ENCODE data around the gene DOC2A. TPM values are rescaled to one million over a fixed set of nuclear protein-coding genes. Genes with fewer than 3 reads are reported as not detected.
A peak's percentile ranks its signal among the peaks of the same experiment; 100 is the strongest.

DOC2A gene
- total and polyA plus RNA-seq, 7 experiments from 2014 or later, result 0.18 to 0.54 (median 0.46) TPM; not detected in 4

GRCh38 chr16:30009085-30009862, 1.6 kb downstream of the DOC2A start:
- ATAC-seq, result no peak
- POLR2A ChIA-PET, result no interaction called here

GRCh38 chr16:30007378-30007895, 3.4 kb downstream of the DOC2A start:
- CTCF ChIA-PET, result no interaction called here
- peaks cover 8 to 10% of the 10 kb centered on the region in 2 donors for H3K4me1 ChIP-seq (ENCODE audit: control insufficient read depth in 2 of 2, insufficient read depth in 2 of 2, low read length in 2 of 2)
- no peaks in the 10 kb centered on the region for H3K9me3 ChIP-seq (ENCODE audit: control insufficient read depth in 2 of 3, low read length in 3 of 3)
- no peak overlapping the region for H3K27ac ChIP-seq (ENCODE audit: low read depth, low read length)
- peaks cover 0 to 15% (median 0%) of the 10 kb centered on the region in 3 experiments for H3K36me3 ChIP-seq (ENCODE audit: control insufficient read depth in 2 of 3, insufficient read depth in 3 of 3, low read length in 3 of 3)
- POLR2A ChIA-PET, result interaction anchor here (0.6 kb wide), 1 partner anchor 35 kb away, joined by 3 read pairs; no protein-coding TSS in a partner anchor
- H3K27me3 ChIP-seq (ENCODE audit: control insufficient read depth in 2 of 2, insufficient read depth in 2 of 2, low read length in 2 of 2), result peaks cover 0 to 8% of the 10 kb centered on the region in 2 donors
- H3K4me1 Mint-ChIP-seq, result peaks cover 4 to 12% (median 7%) of the 10 kb centered on the region in 7 donors
- no peak overlapping the region for H3K4me3 Mint-ChIP-seq
- DNase-seq (no peak), ATAC-seq (no peak)
- no peak overlapping the region for H3K4me3 ChIP-seq (ENCODE audit: low read length)
- H3K36me3 Mint-ChIP-seq, result peaks cover 0 to 3% (median 0%) of the 10 kb centered on the region in 5 donors
- H3K9me3 Mint-ChIP-seq, result no peaks in the 10 kb centered on the region
- intact Hi-C loops (cut with micrococcal nuclease), result no loop called here
- H3K27ac Mint-ChIP-seq, result no peak overlapping the region
- peaks cover 0 to 30% (median 6%) of the 10 kb centered on the region in 5 donors for H3K27me3 Mint-ChIP-seq

More at GRCh38 chr16:30009085-30009862, 1.6 kb downstream of the DOC2A start:
- Histone ChIP-seq H3K9me3 (ENCODE audit: control insufficient read depth in 2 of 3, low read length in 3 of 3) (no peaks in the 10 kb centered on the region), H3K4me1 (ENCODE audit: control insufficient read depth in 2 of 2, insufficient read depth in 2 of 2, low read length in 2 of 2) (peaks cover 8 to 10% of the 10 kb centered on the region in 2 donors), H3K4me3 (ENCODE audit: low read length) (no peak overlapping the region), H3K27me3 (ENCODE audit: control insufficient read depth in 2 of 2, insufficient read depth in 2 of 2, low read length in 2 of 2) (peaks cover 0 to 8% of the 10 kb centered on the region in 2 donors), H3K36me3 (ENCODE audit: control insufficient read depth in 2 of 3, insufficient read depth in 3 of 3, low read length in 3 of 3) (no peaks in the 10 kb centered on the region), H3K27ac (ENCODE audit: low read depth, low read length) (no peak overlapping the region)
- H3K4me1 Mint-ChIP-seq, result peaks cover 4 to 11% (median 5%) of the 10 kb centered on the region in 7 donors
- intact Hi-C loops (cut with micrococcal nuclease), result no loop called here
- CTCF ChIA-PET, result interaction anchor here (0.7 kb wide), 1 partner anchor 304 kb away, joined by 5 read pairs; no protein-coding TSS in a partner anchor
- H3K27ac Mint-ChIP-seq, result peak overlapping the region in 1 of 9 donors; percentile 19
- H3K36me3 Mint-ChIP-seq, result no peaks in the 10 kb centered on the region
- DNase-seq, result no peak
- no peaks in the 10 kb centered on the region for H3K9me3 Mint-ChIP-seq
- H3K27me3 Mint-ChIP-seq, result peaks cover 0 to 39% (median 6%) of the 10 kb centered on the region in 5 donors
- H3K4me3 Mint-ChIP-seq, result peak overlapping the region in 8 of 10 donors; percentile 21 to 87 (median 50)

- peaks cover 0 to 24% (median 2%) of the 10 kb centered on the region in 5 donors for H3K27me3 Mint-ChIP-seq
- no peak for ATAC-seq
- intact Hi-C loops (cut with micrococcal nuclease), result no loop called here
Observed at GRCh38 chr16:30006659-30007377, 4.0 kb downstream of the DOC2A start.

GRCh38 chr16:30006095-30006473, 4.7 kb downstream of the DOC2A start:
- intact Hi-C loops (cut with micrococcal nuclease), result no loop called here
- Histone ChIP-seq H3K9me3 (ENCODE audit: control insufficient read depth in 2 of 3, low read length in 3 of 3) (no peaks in the 10 kb centered on the region), H3K27ac (ENCODE audit: low read depth, low read length) (no peak overlapping the region), H3K36me3 (ENCODE audit: control insufficient read depth in 2 of 3, insufficient read depth in 3 of 3, low read length in 3 of 3) (peaks cover 0 to 29% (median 0%) of the 10 kb centered on the region in 3 experiments), H3K27me3 (ENCODE audit: control insufficient read depth in 2 of 2, insufficient read depth in 2 of 2, low read length in 2 of 2) (peaks cover 0 to 4% of the 10 kb centered on the region in 2 donors), H3K4me3 (ENCODE audit: low read length) (no peak overlapping the region), H3K4me1 (ENCODE audit: control insufficient read depth in 2 of 2, insufficient read depth in 2 of 2, low read length in 2 of 2) (peaks cover 6 to 8% of the 10 kb centered on the region in 2 donors)
- CTCF ChIA-PET, result interaction anchor here (2.9 to 3.8 kb wide), 2 partner anchors 305 to 315 kb away, joined by 10 read pairs; no protein-coding TSS in a partner anchor
- Mint-ChIP-seq H3K27ac (peak overlapping the region in 1 of 9 donors; percentile 39), H3K36me3 (peaks cover 0 to 10% (median 0%) of the 10 kb centered on the region in 5 donors), H3K4me3 (no peak overlapping the region), H3K9me3 (no peaks in the 10 kb centered on the region), H3K27me3 (peaks cover 0 to 20% (median 0%) of the 10 kb centered on the region in 5 donors), H3K4me1 (peaks cover 0 to 9% (median 4%) of the 10 kb centered on the region in 7 donors)
- POLR2A ChIA-PET, result interaction anchor here (0.6 to 3.1 kb wide), 3 partner anchors 10 to 572 kb away, joined by 3 to 10 read pairs (median 4); partner anchors contain the start of genes HIRIP3 and INO80E
- no peak for DNase-seq
- ATAC-seq, result no peak

More at GRCh38 chr16:30006659-30007377, 4.0 kb downstream of the DOC2A start:
- peak overlapping the region in 1 of 9 donors; percentile 39 for H3K27ac Mint-ChIP-seq
- no peak overlapping the region for H3K4me3 Mint-ChIP-seq
- ChIA-PET CTCF (interaction anchor here (2.9 to 3.8 kb wide), 2 partner anchors 306 to 315 kb away, joined by 10 read pairs; no protein-coding TSS in a partner anchor), POLR2A (interaction anchor here (0.7 to 3.1 kb wide), 2 partner anchors 11 to 307 kb away, joined by 3 to 10 read pairs; partner anchors contain the start of genes HIRIP3 and INO80E)
- peaks cover 0 to 10% (median 5%) of the 10 kb centered on the region in 7 donors for H3K4me1 Mint-ChIP-seq
- H3K4me1 ChIP-seq (ENCODE audit: control insufficient read depth in 2 of 2, insufficient read depth in 2 of 2, low read length in 2 of 2), result peaks cover 8 to 9% of the 10 kb centered on the region in 2 donors
- H3K36me3 Mint-ChIP-seq, result peaks cover 0 to 10% (median 0%) of the 10 kb centered on the region in 5 donors
- no peak overlapping the region for H3K27ac ChIP-seq (ENCODE audit: low read depth, low read length)
- no peak for DNase-seq
- H3K36me3 ChIP-seq (ENCODE audit: control insufficient read depth in 2 of 3, insufficient read depth in 3 of 3, low read length in 3 of 3), result peaks cover 0 to 21% (median 0%) of the 10 kb centered on the region in 3 experiments
- H3K4me3 ChIP-seq (ENCODE audit: low read length), result no peak overlapping the region
- no peaks in the 10 kb centered on the region for H3K9me3 ChIP-seq (ENCODE audit: control insufficient read depth in 2 of 3, low read length in 3 of 3)
- no peaks in the 10 kb centered on the region for H3K9me3 Mint-ChIP-seq
- H3K27me3 ChIP-seq (ENCODE audit: control insufficient read depth in 2 of 2, insufficient read depth in 2 of 2, low read length in 2 of 2), result peaks cover 0 to 4% of the 10 kb centered on the region in 2 donors

GRCh38 chr16:30005341-30006094, 5.3 kb downstream of the DOC2A start:
- CTCF ChIA-PET, result interaction anchor here (0.7 to 3.8 kb wide), 6 partner anchors 196 to 854 kb away, joined by 3 to 10 read pairs (median 6); no protein-coding TSS in a partner anchor
- Histone ChIP-seq H3K4me3 (ENCODE audit: low read length) (no peak overlapping the region), H3K9me3 (ENCODE audit: control insufficient read depth in 2 of 3, low read length in 3 of 3) (no peaks in the 10 kb centered on the region), H3K36me3 (ENCODE audit: control insufficient read depth in 2 of 3, insufficient read depth in 3 of 3, low read length in 3 of 3) (peaks cover 0 to 34% (median 0%) of the 10 kb centered on the region in 3 experiments), H3K4me1 (ENCODE audit: control insufficient read depth in 2 of 2, insufficient read depth in 2 of 2, low read length in 2 of 2) (peaks cover 4 to 6% of the 10 kb centered on the region in 2 donors), H3K27ac (ENCODE audit: low read depth, low read length) (no peak overlapping the region), H3K27me3 (ENCODE audit: control insufficient read depth in 2 of 2, insufficient read depth in 2 of 2, low read length in 2 of 2) (peaks cover 0 to 4% of the 10 kb centered on the region in 2 donors)
- peak in 7 of 9 donors; percentile 30 to 48 (median 43) for DNase-seq
- H3K36me3 Mint-ChIP-seq, result peaks cover 0 to 10% (median 0%) of the 10 kb centered on the region in 5 donors
- peak overlapping the region in 1 of 9 donors; percentile 48 for H3K27ac Mint-ChIP-seq
- H3K9me3 Mint-ChIP-seq, result no peaks in the 10 kb centered on the region
- peaks cover 0 to 9% (median 4%) of the 10 kb centered on the region in 7 donors for H3K4me1 Mint-ChIP-seq
- peak; percentile 76 for ATAC-seq
- POLR2A ChIA-PET, result interaction anchor here (0.6 to 3.1 kb wide), 3 partner anchors 10 to 573 kb away, joined by 3 to 10 read pairs (median 4); partner anchors contain the start of genes HIRIP3 and INO80E
- peaks cover 0 to 19% (median 0%) of the 10 kb centered on the region in 5 donors for H3K27me3 Mint-ChIP-seq
- intact Hi-C loops (cut with micrococcal nuclease), result loop anchor here (1.0 to 2.0 kb wide), 5 partner anchors 79 to 313 kb away; partner anchors contain the start of genes CDIPT (in 2 of the 2) and KCTD13 (in 1 of the 2)
- H3K4me3 Mint-ChIP-seq, result no peak overlapping the region

Data from naive thymus-derived CD4-positive, alpha-beta T cell (primary cell).